Neuronal stem cell (in vitro differentiated cells): Measurements from ENCODE around the gene PGC.

Experiments
- DNase-seq: peaks from one replicate; pipeline ENCODE4 v3.0.0-alpha.2; 2013; ENCODE audit warnings: low spot score
- H2AFZ ChIP-seq: one replicate; pipeline ENCODE4 v1.6.1; 2013; ENCODE audit warnings: mild to moderate bottlenecking, low read length, inconsistent platforms
- H2AK5ac ChIP-seq: 2 replicates; pipeline ENCODE4 v1.6.1; 2013; ENCODE audit warnings: low read depth, mild to moderate bottlenecking, inconsistent platforms, low read length, moderate library complexity, mixed read lengths
- H2BK120ac ChIP-seq: 2 replicates; pipeline ENCODE4 v1.6.1; 2013; ENCODE audit warnings: low read depth, mild to moderate bottlenecking, inconsistent platforms, low read length, moderate library complexity, mixed read lengths
- H2BK12ac ChIP-seq: one replicate; pipeline ENCODE4 v1.6.1; 2013; ENCODE audit warnings: low read length, inconsistent platforms
- H2BK15ac ChIP-seq: 2 replicates; pipeline ENCODE4 v1.6.1; 2013; ENCODE audit warnings: mild to moderate bottlenecking, low read length, inconsistent platforms, mixed read lengths
- H2BK5ac ChIP-seq: one replicate; pipeline ENCODE4 v1.6.1; 2013; ENCODE audit warnings: inconsistent platforms, mild to moderate bottlenecking, low read length, moderate library complexity
- H3K14ac ChIP-seq: one replicate; pipeline ENCODE4 v1.6.1; 2013; ENCODE audit warnings: low read length, inconsistent platforms
- H3K18ac ChIP-seq: 2 replicates; pipeline ENCODE4 v1.6.1; 2013; ENCODE audit warnings: low read length, inconsistent platforms
- H3K23ac ChIP-seq: 2 replicates; pipeline ENCODE4 v1.6.1; 2013; ENCODE audit warnings: low read depth, mild to moderate bottlenecking, mixed read lengths, low read length, inconsistent platforms; ENCODE audit not compliant: poor library complexity
- H3K27ac ChIP-seq: replicated peaks from 3 replicates; pipeline ENCODE4 v1.5.1; 2013; ENCODE audit warnings: low read length, inconsistent platforms
- H3K27me3 ChIP-seq, 3 experiments: 2 replicates each; pipeline ENCODE4 v1.6.1; 2013; ENCODE audit warnings: low read length in 3 of 3, mild to moderate bottlenecking in 2 of 3, inconsistent platforms in 1 of 3, low read depth in 1 of 3, mixed read lengths in 1 of 3, moderate library complexity in 1 of 3; ENCODE audit not compliant: control insufficient read depth in 3 of 3, insufficient read depth in 3 of 3
- H3K36me3 ChIP-seq, 2 donors: replicated peaks in 1 of 2; 2 replicates each; pipeline ENCODE4 v1.6.1; 2013; ENCODE audit warnings: low read length in 2 of 2; ENCODE audit not compliant: control insufficient read depth in 2 of 2, insufficient read depth in 2 of 2
- H3K4ac ChIP-seq: 2 replicates; pipeline ENCODE4 v1.6.1; 2013; ENCODE audit warnings: inconsistent platforms, mild to moderate bottlenecking, low read length, moderate library complexity
- H3K4me1 ChIP-seq, 2 donors: 1 replicate in 1 of 2; 2 replicates in 1 of 2; pipeline ENCODE4 v1.6.1; 2013; ENCODE audit warnings: low read length in 2 of 2, low read depth in 1 of 2; ENCODE audit not compliant: control insufficient read depth in 2 of 2, insufficient read depth in 1 of 2
- H3K4me2 ChIP-seq: one replicate; pipeline ENCODE4 v1.6.1; 2013; ENCODE audit warnings: mild to moderate bottlenecking, low read length, inconsistent platforms; ENCODE audit not compliant: insufficient read depth, poor library complexity, severe bottlenecking
- H3K4me3 ChIP-seq, 2 donors: 2 replicates each; pipeline ENCODE4 v1.5.1; 2013; ENCODE audit warnings: low read length in 2 of 2, mild to moderate bottlenecking in 2 of 2, inconsistent platforms in 1 of 2, moderate library complexity in 1 of 2
- H3K79me1 ChIP-seq: one replicate; pipeline ENCODE4 v1.6.1; 2013; ENCODE audit warnings: low read depth, mild to moderate bottlenecking, inconsistent platforms, low read length, moderate library complexity
- H3K9ac ChIP-seq: one replicate; pipeline ENCODE4 v1.6.1; 2013; ENCODE audit warnings: mild to moderate bottlenecking, low read depth, low read length, inconsistent platforms; ENCODE audit not compliant: poor library complexity
- H3K9me3 ChIP-seq, 2 donors: replicated peaks in 1 of 2; 2 replicates each; pipeline versions ENCODE3 to v1.6.1; 2013; ENCODE audit warnings: low read length in 2 of 2, mild to moderate bottlenecking in 2 of 2, inconsistent platforms in 1 of 2, low read depth in 1 of 2, mixed read lengths in 1 of 2, moderate library complexity in 1 of 2; ENCODE audit not compliant: control insufficient read depth in 2 of 2, insufficient read depth in 1 of 2
- H4K8ac ChIP-seq: one replicate; pipeline ENCODE4 v1.6.1; 2013; ENCODE audit warnings: low read depth, mild to moderate bottlenecking, inconsistent platforms, low read length, moderate library complexity
- H4K91ac ChIP-seq: one replicate; pipeline ENCODE4 v1.6.1; 2013; ENCODE audit warnings: low read length, low read depth, mild to moderate bottlenecking, inconsistent platforms; ENCODE audit not compliant: poor library complexity
- WGBS, 2 donors: extraction: QIAGEN DNeasy Blood & Tissue Kit; methylation state at CpG; one replicate each; pipeline ENCODE4 v1.1.7; 2013; ENCODE audit warnings: missing lambda C conversion rate in 2 of 2, mixed read lengths in 1 of 2; ENCODE audit not compliant: insufficient read length in 2 of 2, insufficient replicate concordance in 1 of 2; ENCODE audit errors: extremely low coverage in 2 of 2; 5-methylcytosine and 5-hydroxymethylcytosine counted together

Gene PGC

GRCh38 chr6:41727705-41728072 is 19.5 kb downstream of the PGC start:
- no peaks in the 10 kb centered on the region for H3K9me3 ChIP-seq
- H3K27me3 ChIP-seq = peaks cover 0 to 59% (median 5%) of the 10 kb centered on the region in 3 experiments
- H3K4me1 ChIP-seq = peaks cover 2 to 5% of the 10 kb centered on the region in 2 donors
- H3K4ac ChIP-seq = no peak overlapping the region
- H2BK5ac ChIP-seq = no peak overlapping the region
- peak overlapping the region; percentile 72 for H2AK5ac ChIP-seq
- H2BK15ac ChIP-seq = peak overlapping the region; percentile 82
- H3K4me2 ChIP-seq = no peak overlapping the region
- H3K18ac ChIP-seq = no peak overlapping the region
- no peak overlapping the region for H3K14ac ChIP-seq
- H2AFZ ChIP-seq = no peak overlapping the region
- H3K79me1 ChIP-seq = no peaks in the 10 kb centered on the region
- no peak overlapping the region for H3K4me3 ChIP-seq
- H3K9ac ChIP-seq = no peak overlapping the region
- no peak for DNase-seq
- no CpG with 5 or more reads among the region's 3 CpGs for WGBS, 2 donors
- no peak overlapping the region for H2BK12ac ChIP-seq
- no peaks in the 10 kb centered on the region for H3K36me3 ChIP-seq
- H3K23ac ChIP-seq = peak overlapping the region; percentile 10
- H3K27ac ChIP-seq = no peak overlapping the region
- H4K8ac ChIP-seq = no peak overlapping the region
- H4K91ac ChIP-seq = no peak overlapping the region
- H2BK120ac ChIP-seq = no peak overlapping the region

- DNase-seq = no peak
- peak overlapping the region; percentile 94 for H2BK5ac ChIP-seq
- H3K36me3 ChIP-seq = no peaks in the 10 kb centered on the region
- no peak overlapping the region for H3K14ac ChIP-seq
- no peaks in the 10 kb centered on the region for H3K9me3 ChIP-seq
- no peak overlapping the region for H2BK12ac ChIP-seq
- H3K18ac ChIP-seq = no peak overlapping the region
- H3K23ac ChIP-seq = no peak overlapping the region
- H2AFZ ChIP-seq = no peak overlapping the region
- H2BK15ac ChIP-seq = no peak overlapping the region
- peaks cover 0 to 2% of the 10 kb centered on the region in 2 donors for H3K4me1 ChIP-seq
- no peak overlapping the region for H4K8ac ChIP-seq
- H4K91ac ChIP-seq = no peak overlapping the region
- no peak overlapping the region for H3K27ac ChIP-seq
- WGBS, 2 donors = no CpG with 5 or more reads among the region's 7 CpGs
- H3K27me3 ChIP-seq = peaks cover 0 to 51% (median 2%) of the 10 kb centered on the region in 3 experiments
- no peaks in the 10 kb centered on the region for H3K79me1 ChIP-seq
- no peak overlapping the region for H2AK5ac ChIP-seq
- no peak overlapping the region for H2BK120ac ChIP-seq
- no peak overlapping the region for H3K4me2 ChIP-seq
- no peak overlapping the region for H3K4ac ChIP-seq
- H3K9ac ChIP-seq = no peak overlapping the region
- H3K4me3 ChIP-seq = peak overlapping the region in 1 of 2 donors; percentile 32
Measured at GRCh38 chr6:41726876-41727275, 20.3 kb downstream of the PGC start.

- no CpG with 5 or more reads among the region's 13 CpGs for WGBS, 2 donors
- Histone ChIP-seq H2AFZ (no peak overlapping the region), H3K9ac (no peak overlapping the region), H3K18ac (peak overlapping the region; percentile 2), H3K4me2 (no peak overlapping the region), H4K91ac (no peak overlapping the region), H2BK12ac (no peak overlapping the region), H3K14ac (no peak overlapping the region), H3K27me3 (peaks cover 0 to 32% (median 0%) of the 10 kb centered on the region in 3 experiments), H2BK120ac (no peak overlapping the region), H3K4me1 (peaks cover 0 to 2% of the 10 kb centered on the region in 2 donors), H4K8ac (no peak overlapping the region), H3K4ac (no peak overlapping the region), H3K27ac (no peak overlapping the region), H3K79me1 (no peaks in the 10 kb centered on the region), H3K4me3 (no peak overlapping the region), H2BK15ac (peak overlapping the region; percentile 70), H2BK5ac (peak overlapping the region; percentile 68), H3K9me3 (no peaks in the 10 kb centered on the region), H3K36me3 (no peaks in the 10 kb centered on the region), H3K23ac (no peak overlapping the region), H2AK5ac (peak overlapping the region; percentile 85)
- DNase-seq = no peak
Measured at GRCh38 chr6:41724586-41725501, 22.4 kb downstream of the PGC start.

- Histone ChIP-seq H3K18ac (no peak overlapping the region), H3K4me2 (no peak overlapping the region), H3K9ac (no peak overlapping the region), H3K23ac (no peak overlapping the region), H2BK120ac (no peak overlapping the region), H3K4me3 (no peak overlapping the region), H2BK5ac (peak overlapping the region; percentile 68), H3K4ac (no peak overlapping the region), H3K14ac (no peak overlapping the region), H3K36me3 (no peaks in the 10 kb centered on the region), H3K9me3 (no peaks in the 10 kb centered on the region), H2BK12ac (no peak overlapping the region), H3K79me1 (no peaks in the 10 kb centered on the region), H2AFZ (no peak overlapping the region), H4K8ac (no peak overlapping the region), H3K27ac (no peak overlapping the region), H4K91ac (no peak overlapping the region), H3K27me3 (peaks cover 0 to 26% (median 0%) of the 10 kb centered on the region in 3 experiments), H2AK5ac (peak overlapping the region; percentile 85), H2BK15ac (peak overlapping the region; percentile 70), H3K4me1 (peaks cover 0 to 2% of the 10 kb centered on the region in 2 donors)
- DNase-seq = no peak
- no CpG with 5 or more reads among the region's 7 CpGs for WGBS, 2 donors
Measured at GRCh38 chr6:41724228-41724580, 23.0 kb downstream of the PGC start.
